ENCODE results near the gene FHIT.

The FHIT gene

DNA sequence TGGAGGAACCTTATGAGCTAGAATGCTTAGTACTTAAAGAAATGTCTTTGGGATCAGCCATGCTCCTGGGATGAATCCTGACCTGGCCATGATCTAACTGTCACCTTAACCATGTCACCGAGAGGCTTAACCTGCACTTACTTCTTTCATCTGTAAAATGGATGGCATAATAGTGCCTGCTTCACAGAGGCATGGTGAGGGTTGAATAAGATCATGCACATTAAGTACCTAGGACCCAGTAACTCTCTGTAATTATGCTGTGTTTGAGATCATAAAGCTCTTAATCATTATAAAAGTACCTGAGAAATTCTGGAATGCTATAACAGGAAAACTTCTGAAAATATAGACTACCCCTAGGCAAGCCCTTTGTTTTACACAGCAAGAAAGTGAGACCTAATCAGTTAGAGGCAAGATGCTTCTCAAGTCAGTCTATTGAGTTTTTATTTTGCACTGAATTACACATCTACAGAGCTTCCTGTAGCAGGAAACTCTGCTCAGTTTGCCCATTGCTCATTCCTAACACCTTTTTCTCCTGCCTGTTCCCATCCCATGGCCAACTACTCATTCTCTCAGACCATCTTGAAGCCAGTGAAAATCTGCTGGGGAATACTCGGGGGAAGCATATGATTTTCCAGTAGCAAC is 1185.9 kb downstream of the FHIT start:
- no peak for DNase-seq

DNA sequence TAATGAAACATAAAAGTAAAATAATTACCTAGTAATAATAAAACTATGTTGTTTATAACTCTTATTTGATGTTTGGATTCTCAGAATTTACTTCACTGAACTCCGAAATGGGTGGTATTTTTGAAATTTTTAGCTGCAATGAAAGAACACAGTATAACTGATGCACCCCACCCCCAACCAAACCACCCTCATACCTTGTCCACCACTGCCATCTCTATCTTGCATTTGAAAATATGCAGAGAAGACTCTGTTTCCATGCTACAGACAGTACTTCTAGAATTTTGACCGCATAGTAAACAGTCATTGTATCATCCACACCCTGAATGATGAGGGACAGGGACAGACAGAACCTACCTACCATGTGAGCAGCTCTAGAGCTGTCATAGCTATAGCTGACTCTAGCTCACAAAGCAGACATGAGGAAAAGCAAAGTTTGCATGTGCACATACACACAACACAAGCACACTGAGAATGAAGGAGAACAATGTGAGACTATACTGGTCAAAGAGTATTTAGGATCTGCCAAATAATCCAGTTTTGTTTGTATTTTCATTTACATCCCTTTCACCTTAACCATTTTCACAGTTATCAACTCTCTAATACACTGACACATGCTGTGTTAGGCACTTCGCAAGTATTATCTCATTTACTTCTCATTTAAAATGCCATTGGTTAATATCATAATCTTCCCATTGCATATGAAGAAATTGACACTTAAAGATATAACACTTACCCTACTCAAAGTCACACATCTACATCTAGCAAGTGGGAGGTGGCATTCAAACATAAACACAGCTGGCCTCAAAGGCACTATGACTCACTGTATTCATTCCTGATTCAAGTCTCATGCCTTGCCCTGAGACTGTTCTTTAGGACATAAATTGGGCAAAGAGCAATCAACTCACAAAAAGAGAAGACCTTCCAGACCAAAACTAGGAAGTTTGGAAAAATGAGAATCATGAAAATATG is 1186.8 kb downstream of the FHIT start:
- DNase-seq: no peak

DNA sequence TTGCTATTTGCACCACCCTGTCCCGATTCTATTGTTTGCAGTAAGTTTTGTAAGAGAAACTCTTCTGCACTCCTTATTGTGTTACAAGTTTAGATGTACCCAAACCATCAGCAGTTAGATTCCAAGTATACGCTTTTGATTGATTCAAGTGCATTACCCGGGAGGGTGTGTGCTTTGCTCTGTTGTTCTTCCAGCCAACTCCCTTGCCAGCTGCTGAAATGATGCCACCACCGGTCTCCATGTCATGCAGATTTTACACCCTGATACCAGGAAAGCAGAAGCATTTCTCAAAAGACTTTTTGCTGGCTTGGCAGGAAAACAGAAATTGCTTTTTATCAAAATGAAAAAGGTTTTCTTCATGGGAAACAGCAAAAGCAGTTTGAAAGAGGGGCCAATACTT is 1194.8 kb downstream of the FHIT start:
- DNase-seq: no peak

DNA sequence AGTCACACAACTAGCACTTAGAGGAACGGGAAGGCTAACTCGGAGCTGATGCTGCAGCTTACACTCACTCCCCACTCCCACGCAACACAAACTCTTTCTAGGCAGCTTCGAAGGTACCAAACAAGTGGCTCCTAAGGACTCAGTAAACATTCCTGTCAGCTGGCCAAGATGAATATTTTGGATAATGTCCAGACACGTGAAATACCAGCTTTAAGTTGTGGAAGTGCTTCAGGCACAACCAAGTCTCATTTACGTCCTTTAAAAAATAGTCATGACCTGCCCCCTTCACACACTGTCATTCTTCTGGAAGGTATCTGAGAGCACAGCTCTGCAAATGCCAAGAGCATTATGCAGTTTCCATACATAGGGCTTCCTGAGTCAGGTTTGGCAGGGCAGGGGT is 1195.5 kb downstream of the FHIT start:
- no peak for DNase-seq

DNA sequence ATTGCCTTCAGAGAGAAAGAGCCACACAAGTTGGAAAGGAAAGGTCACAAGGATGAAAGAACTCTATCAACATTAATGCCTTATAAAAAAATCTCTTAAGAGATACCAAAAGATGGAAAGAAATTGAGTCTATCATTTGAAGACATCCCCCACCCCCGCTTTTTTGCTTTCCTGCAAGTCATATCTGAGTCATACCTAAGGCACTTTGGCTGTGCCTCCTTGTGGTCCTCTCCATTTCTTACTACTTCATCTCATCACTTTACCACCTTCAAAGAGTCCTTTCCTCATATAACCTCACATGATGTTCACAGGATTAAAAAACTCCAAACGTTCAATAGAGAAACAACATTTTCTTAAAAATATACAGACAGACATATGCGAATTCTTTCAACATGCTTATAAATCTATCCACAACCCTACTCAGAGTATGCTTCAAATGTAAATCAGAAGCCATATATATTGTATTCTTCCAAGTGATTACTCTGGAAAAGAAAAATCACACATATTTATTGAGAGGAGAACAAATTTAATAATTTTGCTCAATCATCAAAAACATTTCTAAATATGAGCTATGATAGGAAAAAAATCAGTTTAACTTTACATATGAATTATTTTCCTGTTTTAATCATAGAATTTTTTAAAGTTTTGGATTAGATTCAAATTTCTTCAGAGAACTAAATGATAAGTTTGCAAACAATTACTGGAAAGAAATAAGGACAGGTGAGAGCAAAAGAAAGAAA is 1197.6 kb downstream of the FHIT start:
- DNase-seq: no peak

DNA sequence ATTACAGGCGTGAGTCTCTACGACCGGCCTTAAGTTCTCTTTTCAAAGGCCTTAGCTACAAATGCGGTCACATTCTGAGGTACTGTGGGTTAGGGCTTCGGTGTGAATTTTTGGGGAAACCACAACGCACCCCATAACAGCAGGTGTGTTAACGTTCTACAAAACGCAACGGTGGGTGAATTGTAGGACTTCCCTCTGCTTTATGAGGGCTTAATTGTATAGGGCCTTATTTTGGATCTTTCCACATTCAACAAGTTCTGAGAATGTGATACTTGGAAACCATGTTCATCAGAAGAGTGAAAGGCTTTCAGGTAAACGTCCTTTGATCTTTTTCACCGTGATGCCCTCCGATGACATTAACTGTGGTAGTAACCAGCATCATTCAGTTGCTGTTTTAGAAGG is 1202.8 kb downstream of the FHIT start:
- DNase-seq: no peak

DNA sequence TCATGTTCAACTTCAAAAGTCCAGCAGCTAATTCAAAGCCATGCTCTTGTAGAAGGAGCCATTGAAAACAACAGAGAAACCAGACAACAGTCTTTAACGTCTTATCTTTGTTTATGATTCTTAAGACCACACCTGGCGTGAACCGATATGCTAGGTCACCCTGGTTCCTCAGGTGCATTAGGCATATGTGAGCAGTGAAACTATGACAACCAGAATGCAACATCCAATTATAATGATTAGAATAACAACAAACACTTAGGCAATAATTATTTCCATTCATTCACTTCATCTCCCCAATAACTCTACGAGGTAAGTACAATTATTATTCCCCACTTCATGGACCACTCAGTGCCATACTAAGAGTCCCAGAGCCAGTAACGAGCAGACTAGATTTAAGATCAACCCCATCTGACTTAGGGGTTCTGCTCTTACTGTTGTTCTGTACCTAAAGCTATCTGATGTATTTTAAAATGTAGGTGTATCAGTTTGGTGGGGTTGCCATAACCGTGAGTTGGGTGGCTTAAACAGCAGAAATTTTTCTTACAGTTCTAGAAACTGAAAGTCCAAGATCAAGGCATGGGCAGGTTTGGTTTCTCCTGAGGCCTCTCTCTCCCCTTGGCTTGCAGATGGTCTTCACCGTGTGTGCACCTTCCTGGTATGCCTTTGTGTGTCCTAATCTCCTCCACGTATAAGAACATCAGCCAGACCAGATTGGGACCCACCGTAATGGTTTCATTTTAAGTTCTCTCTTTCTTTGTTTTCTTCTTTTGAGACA is 1203.6 kb downstream of the FHIT start:
- DNase-seq: no peak

DNA sequence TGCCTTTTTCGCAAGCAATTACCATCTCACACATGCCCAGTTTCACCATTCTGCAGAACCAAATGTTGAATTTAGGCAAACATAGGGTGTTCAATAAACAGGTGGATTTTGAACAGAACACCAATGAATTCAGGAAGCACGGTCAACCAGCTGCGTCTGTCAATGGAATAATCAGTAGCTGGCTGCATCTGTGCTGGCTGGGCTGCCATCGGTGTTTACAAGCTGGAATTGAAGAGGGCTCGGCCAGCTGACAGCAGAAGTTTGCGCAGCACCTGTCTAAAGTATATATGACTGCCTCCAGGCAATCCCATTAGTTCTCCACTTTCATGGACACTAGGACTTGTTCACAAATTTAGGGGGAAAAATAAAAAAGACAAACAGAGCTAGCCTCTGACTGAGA is 1205.0 kb downstream of the FHIT start:
- peak; percentile 60 for DNase-seq

DNA sequence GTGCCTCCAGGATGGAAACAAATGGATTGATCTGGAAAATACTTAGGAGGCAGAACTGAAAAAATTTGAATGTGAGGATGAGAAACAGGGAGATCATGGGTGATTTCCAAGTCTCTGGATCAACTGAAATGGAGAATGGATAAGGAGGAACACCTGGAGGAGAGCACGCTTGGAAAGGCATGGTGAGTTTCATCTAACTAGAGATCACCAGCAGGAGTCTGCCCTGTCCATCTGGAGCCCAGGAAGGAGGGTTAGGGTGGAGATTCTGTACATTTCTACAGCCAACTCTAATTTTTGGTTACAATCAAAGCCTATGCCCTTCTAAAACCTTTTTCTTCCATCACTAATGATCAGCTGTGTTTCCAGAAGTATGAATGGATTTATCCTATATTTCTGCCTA is 1205.6 kb downstream of the FHIT start:
- no peak for DNase-seq

DNA sequence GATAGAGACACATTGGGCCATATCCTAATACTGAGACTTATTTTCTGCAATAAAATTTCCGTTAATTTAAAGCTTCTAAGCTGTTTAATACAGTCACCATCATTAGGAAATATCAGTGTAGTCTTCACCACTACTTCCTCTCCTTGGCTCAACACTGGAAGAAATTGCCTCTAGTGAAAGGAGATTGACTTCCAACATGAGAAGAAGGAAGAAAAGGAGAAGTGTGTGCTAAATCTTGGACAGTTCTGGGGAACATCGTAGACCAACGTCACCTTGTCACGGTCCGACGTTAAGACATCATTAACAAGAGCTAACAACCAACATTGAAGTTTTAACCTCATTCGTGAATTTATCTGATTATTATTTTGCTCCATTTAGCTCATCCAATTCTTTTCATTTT is 1214.4 kb downstream of the FHIT start:
- DNase-seq: no peak

DNA sequence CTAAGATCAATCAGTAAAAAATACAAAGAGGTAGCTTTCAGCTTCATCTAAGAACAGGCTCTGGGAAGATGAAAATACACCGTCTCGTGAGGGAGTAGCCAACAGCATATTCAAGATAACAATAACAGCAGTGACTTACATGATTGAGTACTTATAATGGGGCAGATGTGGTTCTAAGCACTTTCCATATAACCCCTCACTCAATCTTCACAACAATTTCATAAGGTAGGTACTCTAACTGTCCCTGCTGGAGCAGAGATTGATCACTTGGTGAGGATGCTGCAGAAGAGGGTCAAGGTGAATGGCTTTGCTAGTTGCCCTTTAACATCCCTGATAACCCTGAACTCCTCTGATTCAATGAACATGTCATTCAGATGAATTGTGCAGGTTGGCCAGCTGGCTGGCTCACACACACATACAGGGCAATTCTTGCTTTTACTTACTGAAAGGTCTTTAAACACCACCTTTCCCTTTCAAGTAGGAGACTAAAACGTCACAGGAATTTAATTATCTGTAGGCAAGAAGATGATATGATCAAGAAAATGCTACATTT is 1217.3 kb downstream of the FHIT start:
- DNase-seq: no peak

DNA sequence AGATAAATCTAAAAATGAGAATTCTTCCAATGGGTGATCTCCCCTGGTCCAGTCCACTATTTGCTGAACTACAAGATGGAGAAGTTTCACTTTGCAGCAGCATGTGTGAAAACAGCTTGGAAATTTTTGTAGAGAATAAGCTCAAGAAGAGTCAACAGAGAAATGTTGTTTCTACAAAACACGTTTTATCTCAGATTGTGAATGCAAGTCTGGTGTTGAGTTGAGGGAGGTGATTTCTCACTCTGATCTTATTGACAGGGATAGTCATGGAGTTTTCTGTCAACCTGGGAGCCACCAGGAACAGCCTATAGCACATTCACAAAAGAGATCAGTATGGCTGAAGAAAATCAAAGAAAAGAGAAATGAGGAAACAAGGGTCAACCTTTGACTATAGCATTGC is 1220.3 kb downstream of the FHIT start:
- no peak for DNase-seq

DNA sequence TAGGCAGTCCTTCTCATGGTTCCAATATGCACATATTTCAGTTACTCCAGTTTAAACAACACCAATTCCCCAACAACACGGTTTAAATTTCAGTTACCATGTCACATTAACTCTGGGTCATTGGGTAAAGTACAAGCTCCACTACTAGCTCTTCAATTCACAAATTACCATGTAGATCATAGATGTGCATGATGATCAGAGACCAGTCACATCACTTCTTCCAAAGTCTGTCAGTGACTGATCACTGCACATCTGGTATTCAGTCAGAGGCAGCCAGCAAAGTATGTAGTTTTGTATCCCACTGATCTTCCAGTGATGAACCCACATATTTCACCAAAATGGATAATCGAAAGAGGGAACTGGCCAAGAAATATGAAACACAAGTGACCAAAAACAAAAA is 1223.0 kb downstream of the FHIT start:
- DNase-seq: no peak

DNA sequence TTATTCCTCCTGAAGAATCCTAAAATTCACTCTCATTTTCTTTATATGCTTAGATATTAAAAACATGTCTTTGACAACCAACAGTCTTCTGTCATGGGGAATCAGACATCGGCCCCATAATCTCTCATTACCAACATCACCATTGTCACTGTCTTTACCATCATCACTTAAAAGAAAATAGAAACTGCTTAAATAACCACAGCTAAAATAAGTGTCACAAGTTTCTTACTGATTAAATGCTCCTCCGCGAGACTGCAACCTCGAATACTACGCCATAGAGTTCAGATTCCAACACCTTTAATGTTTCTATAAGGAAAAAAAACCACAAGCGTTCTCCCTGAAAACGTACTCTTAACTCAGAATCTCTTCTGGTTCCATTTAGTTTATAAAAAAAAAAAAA is 1223.9 kb downstream of the FHIT start:
- DNase-seq: no peak

DNA sequence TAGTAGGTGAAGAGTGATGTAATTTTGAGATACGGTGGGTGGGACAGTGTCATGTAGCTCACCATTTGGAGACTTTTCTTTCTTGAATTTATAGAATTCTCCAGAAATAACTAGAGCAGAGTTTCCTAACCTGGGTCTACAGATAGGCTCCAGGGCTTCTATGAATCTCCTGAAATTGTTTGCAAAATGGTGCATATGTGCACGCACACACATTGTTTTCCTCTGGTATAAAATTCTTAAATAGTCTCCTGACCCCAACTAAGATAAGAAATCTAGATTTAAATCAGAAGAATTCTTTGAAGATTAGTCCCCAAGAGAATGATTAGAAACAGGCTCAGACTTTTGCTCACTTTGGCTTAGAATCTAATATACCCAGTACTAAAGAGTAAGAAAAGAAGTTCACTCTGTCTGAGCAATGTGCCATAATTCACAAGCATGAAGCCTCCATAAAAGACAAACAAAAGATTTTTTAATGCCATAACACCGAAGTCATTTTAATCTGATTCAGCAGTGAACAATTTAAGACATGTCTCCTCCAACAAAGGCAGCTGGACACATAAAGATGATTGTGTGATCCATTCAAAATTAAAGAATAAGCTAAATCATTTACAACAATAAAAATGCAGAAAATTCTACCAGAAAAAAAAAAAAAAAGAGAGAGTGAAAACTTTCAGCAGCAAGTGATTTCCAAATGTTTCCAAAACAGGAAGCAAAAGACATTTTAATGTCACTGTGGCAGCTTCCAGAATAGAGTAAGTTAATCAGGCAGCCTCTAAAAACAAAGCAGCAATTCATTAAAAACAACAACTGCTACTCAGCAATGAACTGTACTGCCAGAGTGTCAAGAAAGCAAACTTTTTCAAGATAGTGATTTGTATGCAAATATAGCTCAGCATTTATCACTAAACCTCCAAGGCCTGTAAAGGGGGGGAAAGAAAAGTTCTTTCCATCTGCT is 1225.9 kb downstream of the FHIT start:
- no peak for DNase-seq

DNA sequence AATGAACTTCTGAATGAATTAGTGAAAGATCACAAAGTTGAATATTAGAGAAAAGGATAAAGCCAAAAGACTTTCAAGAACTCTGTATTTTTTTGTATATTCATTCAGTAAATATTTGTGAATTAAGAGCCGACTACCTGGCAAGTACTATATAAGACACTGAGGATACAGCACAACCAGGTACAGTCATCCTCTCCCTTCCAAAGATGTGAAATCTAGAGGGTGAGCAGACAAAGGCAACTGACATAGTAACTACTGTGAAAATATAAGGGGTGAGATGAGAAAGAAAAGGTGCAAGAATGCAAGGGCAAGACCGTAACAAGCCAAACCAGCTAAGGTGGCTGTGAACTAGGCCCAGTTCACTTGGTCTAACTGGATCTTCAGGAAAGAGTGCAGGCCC is 1226.9 kb downstream of the FHIT start:
- DNase-seq: no peak

DNA sequence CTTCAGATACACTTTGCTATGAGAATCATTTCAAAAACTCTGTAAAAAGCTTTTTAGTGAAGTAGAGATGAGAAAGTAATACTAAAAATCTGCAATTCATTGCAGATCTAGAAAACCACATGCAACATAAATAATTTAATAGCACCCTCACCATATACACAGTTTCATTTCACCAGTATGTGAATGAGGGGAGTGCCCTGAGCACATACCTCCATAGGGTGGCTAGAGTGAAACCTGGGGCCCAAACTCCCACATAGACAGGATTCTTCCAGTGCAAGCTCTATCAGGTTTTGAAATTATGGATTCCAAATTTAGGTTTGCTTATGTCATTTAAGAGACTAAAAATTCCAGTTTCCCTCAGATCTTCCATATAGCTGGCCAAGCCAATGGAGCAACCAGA is 1228.1 kb downstream of the FHIT start:
- DNase-seq: no peak

DNA sequence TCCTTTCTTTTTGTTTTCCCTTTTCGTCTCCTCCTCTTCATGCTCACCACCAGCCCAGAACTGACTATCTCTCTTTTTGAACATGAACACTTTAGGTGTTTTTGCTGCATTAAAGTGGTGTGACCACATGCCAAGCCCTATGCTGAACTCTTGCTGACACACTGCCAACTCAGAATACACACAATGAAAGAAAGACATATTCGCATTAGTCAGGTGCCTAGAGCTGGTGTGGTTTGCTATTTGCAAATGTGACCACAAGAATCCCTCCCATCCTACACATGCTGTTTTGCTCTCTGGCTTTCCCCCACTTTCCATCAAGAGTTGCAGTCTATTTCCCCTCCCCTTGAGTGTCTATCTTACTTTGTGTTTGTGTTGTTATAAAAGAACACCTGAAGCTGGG is 1233.6 kb downstream of the FHIT start:
- no peak for DNase-seq

DNA sequence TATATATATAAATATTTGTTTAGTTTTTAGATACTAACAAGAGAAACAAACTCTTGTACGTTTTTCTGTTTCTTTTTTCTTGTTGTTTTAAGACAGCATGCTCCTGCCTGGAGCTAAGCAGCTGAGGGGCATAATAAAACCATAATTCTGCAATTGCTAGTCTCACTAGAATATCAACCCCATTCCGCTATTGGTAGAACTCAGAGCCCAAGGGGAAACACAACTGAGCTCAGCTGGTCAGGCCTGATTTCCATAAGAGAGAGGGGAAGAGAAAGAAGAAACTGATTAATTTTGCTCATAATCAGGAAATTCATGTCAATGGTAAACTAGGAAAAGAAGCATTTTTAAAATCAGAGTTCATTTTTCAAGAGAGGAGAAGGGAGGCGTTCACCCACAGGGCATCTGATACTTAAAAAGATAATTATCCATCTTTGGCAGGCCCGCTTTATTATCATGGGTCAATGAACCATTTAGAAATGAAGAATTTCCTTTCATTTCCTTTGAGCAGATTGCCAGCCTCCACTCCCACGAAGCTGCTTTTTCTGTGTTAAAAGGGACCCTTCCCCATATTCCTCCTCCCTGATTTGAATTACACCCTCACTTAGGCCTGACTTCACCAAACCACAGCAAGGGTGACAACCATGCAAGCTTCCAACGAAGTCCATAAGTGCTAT is 1236.1 kb downstream of the FHIT start:
- no peak for DNase-seq

DNA sequence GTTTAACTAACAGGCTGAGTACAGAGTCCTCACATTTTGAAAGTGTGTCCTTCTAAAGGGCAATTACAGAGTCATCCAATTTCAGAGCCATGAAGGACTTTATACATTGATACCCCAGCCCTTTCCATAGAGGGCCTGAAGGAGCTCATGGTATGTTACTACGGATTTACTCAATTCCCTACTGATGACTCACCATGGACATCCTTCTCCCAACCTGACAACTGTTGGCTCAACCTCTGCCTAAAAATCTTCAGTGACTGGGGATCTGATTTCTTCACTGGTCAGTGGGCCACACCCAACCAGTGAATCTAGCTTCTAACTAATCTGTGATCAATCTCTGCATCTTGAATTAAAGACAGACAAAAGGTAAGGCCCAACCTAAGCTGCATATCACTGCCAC is 1238.0 kb downstream of the FHIT start:
- no peak for DNase-seq

DNA sequence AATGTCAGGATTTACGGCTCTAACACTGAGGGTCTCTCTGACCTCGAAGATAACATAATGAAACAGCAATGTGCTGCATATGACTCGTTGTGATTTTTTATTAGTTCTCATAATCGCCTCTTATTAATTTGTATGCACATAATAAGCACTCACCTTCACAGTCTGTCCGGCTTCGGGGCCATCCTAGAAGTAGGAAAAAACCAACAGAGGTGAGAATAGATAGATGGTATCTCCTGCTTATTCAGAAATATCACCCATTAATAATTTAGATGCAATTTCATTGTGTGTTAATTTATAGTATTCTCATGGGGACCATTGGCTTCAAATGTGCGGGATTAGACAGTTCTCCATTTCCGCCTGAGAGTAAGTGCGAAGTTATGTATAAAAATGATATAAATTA is 1240.0 kb downstream of the FHIT start:
- DNase-seq: no peak
